Stimulated activated CD4-positive, alpha-beta T cell treated with anti-CD3 and anti-CD28 coated beads, Interleukin-15, amount 100 ng/mL, for 24 hours (primary cell): ENCODE measurements around the gene PANK3.
"Not testable (repeated sequence)": the region's sequence is repeated elsewhere in the genome, so short reads cannot be mapped to it uniquely, and the experiment has no call there.

Experiments used
- DNase-seq: peaks from one replicate; pipeline ENCODE4 v3.0.0-alpha.2; 2020

PANK3 gene

GRCh38 chr5:168578538-168579487 lies at the start of gene PANK3:
PANK3 (minus strand) TSS chr5:168579368; CDS start chr5:168579283, 85 bp downstream.
- no peak for DNase-seq

GRCh38 chr5:168624850-168625364 lies 45.7 kb upstream of the PANK3 start:
- no peak for DNase-seq

- no peak for DNase-seq
Measured at GRCh38 chr5:168620807-168621206, 41.6 kb upstream of the PANK3 start.

GRCh38 chr5:168614661-168615060 lies 35.5 kb upstream of the PANK3 start:
- DNase-seq, result no peak

GRCh38 chr5:168613996-168614395 lies 34.8 kb upstream of the PANK3 start:
- no peak for DNase-seq

GRCh38 chr5:168613396-168613795 lies 34.2 kb upstream of the PANK3 start:
- no peak for DNase-seq

GRCh38 chr5:168612996-168613395 lies 33.8 kb upstream of the PANK3 start:
- DNase-seq, result no peak

GRCh38 chr5:168612123-168612522 lies 33.0 kb upstream of the PANK3 start:
- no peak for DNase-seq

- DNase-seq, result no peak
Measured at GRCh38 chr5:168611165-168611564, 32.0 kb upstream of the PANK3 start.

GRCh38 chr5:168609806-168610482 lies 30.8 kb upstream of the PANK3 start:
- DNase-seq, result no peak

GRCh38 chr5:168608821-168609220 lies 29.7 kb upstream of the PANK3 start:
- no peak for DNase-seq

- DNase-seq, result no peak
Measured at GRCh38 chr5:168608386-168608785, 29.2 kb upstream of the PANK3 start.

- DNase-seq, result peak; percentile 40
Measured at GRCh38 chr5:168607946-168608345, 28.8 kb upstream of the PANK3 start.

GRCh38 chr5:168606562-168606961 lies 27.4 kb upstream of the PANK3 start:
- no peak for DNase-seq

- no peak for DNase-seq
Measured at GRCh38 chr5:168604436-168604835, 25.3 kb upstream of the PANK3 start.

GRCh38 chr5:168603746-168604145 lies 24.6 kb upstream of the PANK3 start:
- no peak for DNase-seq

GRCh38 chr5:168602517-168602916 lies 23.3 kb upstream of the PANK3 start:
- no peak for DNase-seq

GRCh38 chr5:168601972-168602371 lies 22.8 kb upstream of the PANK3 start:
- DNase-seq, result no peak

- no peak for DNase-seq
Measured at GRCh38 chr5:168600409-168600808, 21.2 kb upstream of the PANK3 start.

GRCh38 chr5:168599826-168600225 lies 20.7 kb upstream of the PANK3 start:
- no peak for DNase-seq

GRCh38 chr5:168598639-168599038 lies 19.5 kb upstream of the PANK3 start:
- no peak for DNase-seq

GRCh38 chr5:168596927-168597326 lies 17.8 kb upstream of the PANK3 start:
- DNase-seq, result no peak

GRCh38 chr5:168596122-168596521 lies 17.0 kb upstream of the PANK3 start:
- not testable (repeated sequence) for DNase-seq

- DNase-seq, result no peak
Measured at GRCh38 chr5:168592014-168592368, 12.8 kb upstream of the PANK3 start.
